Measurements from ENCODE around the gene CDRT4.

CDRT4 gene

DNA sequence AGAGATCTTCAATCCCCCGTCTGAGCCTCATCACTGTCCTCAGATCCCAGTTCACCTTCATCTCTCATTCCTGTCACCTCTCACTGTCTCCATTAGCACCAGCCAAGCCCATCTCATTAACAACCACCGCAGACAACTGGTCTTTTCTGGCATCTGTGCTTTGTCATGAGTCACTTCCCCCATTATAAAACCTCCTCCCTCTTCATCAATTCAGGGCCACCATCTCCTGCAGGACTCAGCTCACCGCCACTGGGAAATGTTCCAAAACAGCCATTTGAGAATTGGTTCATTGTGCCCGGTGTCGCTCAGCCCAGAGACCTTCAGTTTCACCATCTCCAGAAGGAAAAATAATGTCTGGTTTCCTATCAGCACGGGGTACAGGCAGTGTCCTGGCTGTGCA is 69.1 kb downstream of the CDRT4 start:
- no peak for DNase-seq (ENCODE audit: low read depth, low spot score)
- no peak overlapping the region for H3K4me3 ChIP-seq (ENCODE audit: low read depth, low read length)
- ChIA-PET POLR2A (no interaction called here), CTCF (interaction anchor here (0.8 to 1.3 kb wide), 3 partner anchors 13 to 141 kb away, joined by 3 to 4 read pairs (median 4); no protein-coding TSS in a partner anchor)
- TF ChIP-seq, protein P1, sequence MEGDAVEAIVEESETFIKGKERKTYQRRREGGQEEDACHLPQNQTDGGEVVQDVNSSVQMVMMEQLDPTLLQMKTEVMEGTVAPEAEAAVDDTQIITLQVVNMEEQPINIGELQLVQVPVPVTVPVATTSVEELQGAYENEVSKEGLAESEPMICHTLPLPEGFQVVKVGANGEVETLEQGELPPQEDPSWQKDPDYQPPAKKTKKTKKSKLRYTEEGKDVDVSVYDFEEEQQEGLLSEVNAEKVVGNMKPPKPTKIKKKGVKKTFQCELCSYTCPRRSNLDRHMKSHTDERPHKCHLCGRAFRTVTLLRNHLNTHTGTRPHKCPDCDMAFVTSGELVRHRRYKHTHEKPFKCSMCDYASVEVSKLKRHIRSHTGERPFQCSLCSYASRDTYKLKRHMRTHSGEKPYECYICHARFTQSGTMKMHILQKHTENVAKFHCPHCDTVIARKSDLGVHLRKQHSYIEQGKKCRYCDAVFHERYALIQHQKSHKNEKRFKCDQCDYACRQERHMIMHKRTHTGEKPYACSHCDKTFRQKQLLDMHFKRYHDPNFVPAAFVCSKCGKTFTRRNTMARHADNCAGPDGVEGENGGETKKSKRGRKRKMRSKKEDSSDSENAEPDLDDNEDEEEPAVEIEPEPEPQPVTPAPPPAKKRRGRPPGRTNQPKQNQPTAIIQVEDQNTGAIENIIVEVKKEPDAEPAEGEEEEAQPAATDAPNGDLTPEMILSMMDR (IDR thresholded peaks at IDR 0.05; ENCODE audit: insufficient read depth, low read length, missing control alignments) = no peak

DNA sequence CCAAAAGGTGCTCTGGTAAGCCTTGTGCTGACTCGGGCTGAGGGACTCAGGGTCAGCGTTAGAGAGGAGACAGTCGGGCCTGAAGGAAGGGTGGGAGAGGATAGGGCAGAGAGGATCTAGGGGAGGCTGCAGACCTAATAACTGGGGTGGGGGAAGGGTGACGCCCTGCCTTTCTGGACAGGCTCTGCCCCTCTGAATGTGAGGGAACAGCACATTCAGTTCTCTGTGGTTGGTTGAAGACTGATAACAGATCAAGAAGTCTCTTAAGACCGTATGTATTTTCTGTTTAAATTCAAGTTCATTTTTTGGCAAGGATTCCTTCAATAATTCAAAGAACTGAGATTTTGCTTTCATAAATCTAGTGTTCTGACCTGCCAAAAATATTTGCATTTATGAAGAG is 69.8 kb downstream of the CDRT4 start:
- ChIA-PET POLR2A (no interaction called here), CTCF (no interaction called here)
- H3K4me3 ChIP-seq (ENCODE audit: low read depth, low read length) = no peak overlapping the region
- TF ChIP-seq, protein P1 (IDR thresholded peaks at IDR 0.05; ENCODE audit: insufficient read depth, low read length, missing control alignments) = no peak
- no peak for DNase-seq (ENCODE audit: low read depth, low spot score)

DNA sequence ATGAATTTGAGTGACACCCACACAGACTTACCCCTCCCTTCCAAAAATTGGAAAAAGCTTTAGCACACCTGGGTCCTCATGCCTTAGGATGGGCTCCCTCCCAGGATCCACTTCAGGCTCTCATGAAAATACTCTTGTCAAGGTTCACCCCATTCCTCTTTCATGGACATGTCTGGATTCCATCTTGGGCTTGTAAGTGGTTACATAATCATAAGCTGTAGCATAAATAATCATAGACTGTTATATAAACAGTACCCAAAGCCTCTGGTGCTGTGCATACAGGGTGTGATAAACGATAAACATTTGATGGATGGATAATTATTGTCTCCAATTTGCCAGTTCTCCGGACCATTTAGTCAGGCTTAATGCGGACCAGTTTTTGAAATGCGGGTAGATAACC is 72.3 kb downstream of the CDRT4 start:
- no peak for DNase-seq (ENCODE audit: low read depth, low spot score)
- TF ChIP-seq, protein P1 (IDR thresholded peaks at IDR 0.05; ENCODE audit: insufficient read depth, low read length, missing control alignments) = no peak
- POLR2A ChIA-PET = no interaction called here
- CTCF ChIA-PET = no interaction called here
- H3K4me3 ChIP-seq (ENCODE audit: low read depth, low read length) = no peak overlapping the region

DNA sequence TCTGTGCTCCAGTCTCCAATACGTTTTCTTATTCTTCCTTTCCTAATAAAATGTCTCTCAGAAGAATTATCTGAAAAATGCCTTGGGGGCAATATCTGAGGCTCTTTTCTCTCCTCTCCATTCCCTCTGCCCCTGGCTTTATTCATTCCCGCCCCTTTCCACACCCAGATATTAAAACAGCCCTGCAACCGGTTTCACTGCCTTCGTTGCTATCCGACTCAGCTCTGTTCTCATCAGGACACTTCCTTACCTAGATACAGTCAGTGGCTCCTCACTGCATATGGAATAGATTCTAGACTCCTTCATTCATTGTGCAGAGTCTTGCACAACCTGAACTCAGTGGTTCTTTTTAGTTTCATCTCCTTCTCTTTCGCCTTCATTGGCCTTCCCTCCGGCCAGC is 74.0 kb downstream of the CDRT4 start:
- ChIA-PET CTCF (no interaction called here), POLR2A (no interaction called here)
- DNase-seq (ENCODE audit: low read depth, low spot score) = no peak
- TF ChIP-seq, protein P1 (IDR thresholded peaks at IDR 0.05; ENCODE audit: insufficient read depth, low read length, missing control alignments) = no peak
- no peak overlapping the region for H3K4me3 ChIP-seq (ENCODE audit: low read depth, low read length)

DNA sequence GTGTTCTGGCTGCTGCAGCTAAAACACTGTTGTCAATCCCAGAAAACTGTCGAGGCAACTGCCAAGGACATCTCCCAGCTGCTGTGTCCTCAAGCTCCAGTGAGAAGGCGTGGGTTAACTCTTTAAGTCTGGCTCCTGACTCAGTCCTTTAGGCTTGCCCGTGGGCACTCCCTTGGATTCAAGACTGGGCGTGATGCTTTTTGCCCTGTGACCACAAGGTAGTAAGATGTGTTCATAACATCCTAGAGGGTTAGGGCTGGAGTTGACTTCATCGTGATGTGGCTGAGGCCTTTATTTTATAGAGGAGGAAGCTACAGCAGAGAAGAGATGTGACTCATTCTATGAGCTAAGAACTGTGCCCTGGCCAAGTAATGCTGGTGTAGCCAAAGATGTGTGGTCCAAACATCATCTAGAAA is 75.1 kb downstream of the CDRT4 start:
- ChIA-PET CTCF (interaction anchor here (1.0 kb wide), 1 partner anchor 111 kb away, joined by 3 read pairs; no protein-coding TSS in a partner anchor), POLR2A (interaction anchor here (0.8 to 1.2 kb wide), 3 partner anchors 15 to 259 kb away, joined by 3 to 6 read pairs (median 3); no protein-coding TSS in a partner anchor)
- no peak overlapping the region for H3K4me3 ChIP-seq (ENCODE audit: low read depth, low read length)
- DNase-seq (ENCODE audit: low read depth, low spot score) = peak; percentile 26
- TF ChIP-seq, protein P1 (IDR thresholded peaks at IDR 0.05; ENCODE audit: insufficient read depth, low read length, missing control alignments) = no peak

DNA sequence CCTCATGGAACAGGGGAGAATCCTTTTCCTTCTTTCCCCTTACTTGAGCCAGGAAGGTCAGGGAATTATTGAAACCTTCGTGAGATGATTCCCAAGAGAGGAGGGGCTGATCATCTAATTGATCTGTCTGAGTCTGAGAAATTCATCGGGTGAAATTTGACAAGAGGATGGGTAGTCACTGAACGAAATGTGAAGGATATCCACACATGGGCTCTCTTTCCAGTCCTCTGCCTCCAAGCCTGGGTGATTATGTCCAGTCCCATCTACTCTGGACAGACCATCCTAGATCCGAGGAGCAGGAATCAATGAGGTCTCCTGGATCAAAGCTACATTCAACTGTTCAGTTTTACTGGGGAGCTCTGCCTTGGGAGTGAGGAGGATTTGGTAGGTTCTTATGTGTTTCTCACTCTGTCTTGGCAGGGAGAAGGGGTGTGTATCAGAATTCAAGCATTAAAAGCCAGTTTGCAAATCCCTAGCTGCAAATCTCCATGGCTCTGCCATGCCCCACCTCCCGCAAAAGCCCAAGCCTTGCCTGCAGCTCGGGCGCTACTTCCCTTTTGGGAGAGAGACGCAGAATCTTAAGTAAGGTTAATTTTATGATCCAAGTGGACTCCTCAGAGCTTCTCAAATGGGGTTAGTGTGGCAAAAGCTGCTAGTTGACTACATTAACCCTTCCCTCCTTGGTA is 78.9 kb downstream of the CDRT4 start:
- no peak for DNase-seq (ENCODE audit: low read depth, low spot score)
- ChIA-PET POLR2A (no interaction called here), CTCF (interaction anchor here (1.2 kb wide), 1 partner anchor 131 kb away, joined by 3 read pairs; no protein-coding TSS in a partner anchor)
- TF ChIP-seq, protein P1 (IDR thresholded peaks at IDR 0.05; ENCODE audit: insufficient read depth, low read length, missing control alignments) = no peak
- no peak overlapping the region for H3K4me3 ChIP-seq (ENCODE audit: low read depth, low read length)

Data from AG04449 (cell line).